ENCODE data around the gene ADAMTS2. TPM values are rescaled to one million over a fixed set of nuclear protein-coding genes. Genes with fewer than 3 reads are reported as not detected.
"Not testable (repeated sequence)": the region's sequence is repeated elsewhere in the genome, so short reads cannot be mapped to it uniquely, and the experiment has no call there.

Gene ADAMTS2
- polyA plus RNA-seq, 3 donors: 0.74 to 2.3 TPM; not detected in 1

DNA sequence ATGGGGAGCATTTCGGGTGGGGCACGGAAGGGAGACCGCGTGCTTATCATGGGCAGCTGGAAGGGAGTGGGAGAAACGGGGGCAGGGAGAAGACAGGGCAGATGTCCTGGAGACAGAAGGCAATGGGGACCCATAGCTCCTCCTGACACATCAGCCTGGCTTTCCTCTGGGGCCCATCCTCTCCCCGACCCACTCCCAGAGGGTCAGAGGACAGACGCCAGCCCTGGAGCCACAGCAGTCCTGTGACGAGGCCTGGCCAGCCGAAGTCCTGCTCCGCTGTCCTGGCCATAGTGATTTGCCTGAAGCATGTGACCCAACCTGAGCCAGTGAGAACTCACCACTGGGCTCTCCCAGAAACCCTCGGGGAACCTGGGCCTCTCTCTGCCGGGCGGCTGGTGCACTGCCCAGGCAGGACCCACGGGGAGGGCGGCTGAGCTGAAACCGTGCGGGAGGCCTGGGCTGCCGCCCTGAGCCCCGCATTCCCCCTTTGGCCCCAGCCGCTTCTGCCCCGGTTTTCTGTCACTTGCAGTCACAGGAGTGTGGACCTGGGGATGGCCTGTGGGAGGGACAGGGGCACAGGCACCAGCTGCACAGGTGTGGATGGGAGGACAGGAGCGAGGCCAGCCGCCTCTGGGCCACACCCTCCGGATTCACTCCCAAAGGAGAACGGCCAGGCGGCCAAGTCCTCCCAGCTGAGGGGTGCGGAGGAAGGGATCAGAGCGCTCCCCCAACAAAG lies 19.8 kb downstream of the ADAMTS2 start:
- TF ChIP-seq CTCF (IDR thresholded peaks at IDR 0.05): no peak
- Mint-ChIP-seq H3K27ac (no peak overlapping the region), H3K4me3 (no peak overlapping the region), H3K36me3 (no peaks in the 10 kb centered on the region), H3K27me3 (ENCODE audit: low read depth in 3 of 3) (peaks cover 4 to 17% (median 8%) of the 10 kb centered on the region in 3 donors), H3K9me3 (no peaks in the 10 kb centered on the region), H3K4me1 (no peaks in the 10 kb centered on the region)
- DNase-seq: no peak
- intact Hi-C loops (cut with micrococcal nuclease): no loop called here
- Histone ChIP-seq H4K20me1 (ENCODE audit: insufficient read depth, low read length) (no peaks in the 10 kb centered on the region), H3K79me2 (ENCODE audit: insufficient read depth, low read length) (no peaks in the 10 kb centered on the region), H3K27me3 (ENCODE audit: control insufficient read depth in 2 of 2, insufficient read depth in 2 of 2, low read length in 2 of 2) (no peaks in the 10 kb centered on the region), H3K4me3 (replicated peaks in 1 of 3; ENCODE audit: low read depth in 2 of 3, low read length in 3 of 3) (no peak overlapping the region), H2AFZ (ENCODE audit: insufficient read depth, low read depth, low read length, poor library complexity, severe bottlenecking) (no peak overlapping the region), H3K27ac (ENCODE audit: low read depth in 1 of 2, low read length in 2 of 2) (no peak overlapping the region), H3K9me3 (replicated peaks in 1 of 2; ENCODE audit: control insufficient read depth in 1 of 2, insufficient read depth in 1 of 2, low read length in 2 of 2) (no peaks in the 10 kb centered on the region), H3K36me3 (replicated peaks in 1 of 2; ENCODE audit: control insufficient read depth in 1 of 2, insufficient read depth in 2 of 2, low read length in 2 of 2) (no peaks in the 10 kb centered on the region), H3K9ac (ENCODE audit: insufficient read depth, low read length, poor library complexity, severe bottlenecking) (no peak overlapping the region), H3K4me1 (ENCODE audit: control insufficient read depth in 1 of 2, insufficient read depth in 2 of 2, low read length in 2 of 2) (no peaks in the 10 kb centered on the region), H3K4me2 (replicated peaks; ENCODE audit: extremely low read depth, low read length, poor library complexity, severe bottlenecking) (no peak overlapping the region)
- WGBS (ENCODE audit: insufficient coverage): 92% methylated on average over 21 of the region's 28 CpGs

- H3K27me3 ChIP-seq (ENCODE audit: control insufficient read depth in 2 of 2, insufficient read depth in 2 of 2, low read length in 2 of 2): no peaks in the 10 kb centered on the region
- no peaks in the 10 kb centered on the region for H3K4me1 ChIP-seq (ENCODE audit: control insufficient read depth in 1 of 2, insufficient read depth in 2 of 2, low read length in 2 of 2)
- H3K27ac ChIP-seq (ENCODE audit: low read depth in 1 of 2, low read length in 2 of 2): no peak overlapping the region
- no peak overlapping the region for H3K9ac ChIP-seq (ENCODE audit: insufficient read depth, low read length, poor library complexity, severe bottlenecking)
- no peaks in the 10 kb centered on the region for H3K36me3 ChIP-seq (replicated peaks in 1 of 2; ENCODE audit: control insufficient read depth in 1 of 2, insufficient read depth in 2 of 2, low read length in 2 of 2)
- H2AFZ ChIP-seq (ENCODE audit: insufficient read depth, low read depth, low read length, poor library complexity, severe bottlenecking): no peak overlapping the region
- intact Hi-C loops (cut with micrococcal nuclease): no loop called here
- H3K9me3 Mint-ChIP-seq: no peaks in the 10 kb centered on the region
- H3K36me3 Mint-ChIP-seq: no peaks in the 10 kb centered on the region
- no peak overlapping the region for H3K4me2 ChIP-seq (replicated peaks; ENCODE audit: extremely low read depth, low read length, poor library complexity, severe bottlenecking)
- peaks cover 6 to 19% (median 8%) of the 10 kb centered on the region in 3 donors for H3K27me3 Mint-ChIP-seq (ENCODE audit: low read depth in 3 of 3)
- H3K79me2 ChIP-seq (ENCODE audit: insufficient read depth, low read length): no peaks in the 10 kb centered on the region
- no peaks in the 10 kb centered on the region for H3K9me3 ChIP-seq (replicated peaks in 1 of 2; ENCODE audit: control insufficient read depth in 1 of 2, insufficient read depth in 1 of 2, low read length in 2 of 2)
- no peaks in the 10 kb centered on the region for H4K20me1 ChIP-seq (ENCODE audit: insufficient read depth, low read length)
- no peak overlapping the region for H3K27ac Mint-ChIP-seq
- no peak overlapping the region for H3K4me3 ChIP-seq (replicated peaks in 1 of 3; ENCODE audit: low read depth in 2 of 3, low read length in 3 of 3)
- no peak for DNase-seq
- no peak for TF ChIP-seq CTCF (IDR thresholded peaks at IDR 0.05)
- 93% methylated on average over 5 of the region's 6 CpGs for WGBS (ENCODE audit: insufficient coverage)
- H3K4me3 Mint-ChIP-seq: no peak overlapping the region
- no peaks in the 10 kb centered on the region for H3K4me1 Mint-ChIP-seq
Observed at GRCh38 chr5:179324760-179325295, 20.4 kb downstream of the ADAMTS2 start.

- H3K9me3 Mint-ChIP-seq; DNase-seq; intact Hi-C loops (cut with micrococcal nuclease); H3K36me3 ChIP-seq (replicated peaks in 1 of 2; ENCODE audit: control insufficient read depth in 1 of 2, insufficient read depth in 2 of 2, low read length in 2 of 2); H3K9ac ChIP-seq (ENCODE audit: insufficient read depth, low read length, poor library complexity, severe bottlenecking); H3K27me3 ChIP-seq (ENCODE audit: control insufficient read depth in 2 of 2, insufficient read depth in 2 of 2, low read length in 2 of 2); H3K4me1 ChIP-seq (ENCODE audit: control insufficient read depth in 1 of 2, insufficient read depth in 2 of 2, low read length in 2 of 2); H3K27ac ChIP-seq (ENCODE audit: low read depth in 1 of 2, low read length in 2 of 2); H3K79me2 ChIP-seq (ENCODE audit: insufficient read depth, low read length); H3K4me3 Mint-ChIP-seq; H3K27ac Mint-ChIP-seq; H3K36me3 Mint-ChIP-seq; H3K4me1 Mint-ChIP-seq; H2AFZ ChIP-seq (ENCODE audit: insufficient read depth, low read depth, low read length, poor library complexity, severe bottlenecking); H4K20me1 ChIP-seq (ENCODE audit: insufficient read depth, low read length); H3K4me3 ChIP-seq (replicated peaks in 1 of 3; ENCODE audit: low read depth in 2 of 3, low read length in 3 of 3); H3K9me3 ChIP-seq (replicated peaks in 1 of 2; ENCODE audit: control insufficient read depth in 1 of 2, insufficient read depth in 1 of 2, low read length in 2 of 2); H3K4me2 ChIP-seq (replicated peaks; ENCODE audit: extremely low read depth, low read length, poor library complexity, severe bottlenecking): not testable (repeated sequence)
- WGBS (ENCODE audit: insufficient coverage): no CpG with 5 or more reads among the region's 7 CpGs
- H3K27me3 Mint-ChIP-seq (ENCODE audit: low read depth in 3 of 3): peaks cover 8 to 16% (median 8%) of the 10 kb centered on the region in 3 donors
Observed at GRCh38 chr5:179324316-179324715, 20.9 kb downstream of the ADAMTS2 start.
